GM23248 (cell line): ENCODE measurements around the gene REPS1.

Experiments used
- EZH2 ChIP-seq: fragments of 200-600 bp; sonication (generic); IDR thresholded peaks from 2 replicates; pipeline ENCODE4 v1.6.1; 2018; ENCODE audit warnings: antibody characterized with exemption, mild to moderate bottlenecking; ENCODE audit not compliant: insufficient read depth, poor library complexity, severe bottlenecking
- EZH2phosphoT487 ChIP-seq: fragments of 200-600 bp; sonication (generic); IDR thresholded peaks from 2 replicates; pipeline ENCODE4 v1.6.1; 2018; ENCODE audit warnings: antibody characterized with exemption, moderate library complexity, mild to moderate bottlenecking, low read depth; ENCODE audit not compliant: insufficient read depth

- TF ChIP-seq EZH2 (no peak), EZH2phosphoT487 (no peak)
These were observed 9.8 kb downstream of the REPS1 start for GRCh38 chr6:138978229-138978628.
